ENCODE results near the gene ADGRV1.

ADGRV1 gene

GRCh38 chr5:90890180-90890579 lies 331.6 kb downstream of the ADGRV1 start:
- Histone ChIP-seq H3K9ac (ENCODE audit: low read depth, low read length) (no peak overlapping the region), H3K36me3 (ENCODE audit: insufficient read depth, low read length) (no peaks in the 10 kb centered on the region), H3K27me3 (ENCODE audit: insufficient read depth, low read length) (no peaks in the 10 kb centered on the region), H3K4me1 (ENCODE audit: insufficient read depth, low read length) (peaks cover 17% of the 10 kb centered on the region), H3K4me3 (ENCODE audit: low read length) (no peak overlapping the region), H3K27ac (ENCODE audit: low read depth, low read length) (no peak overlapping the region), H3K9me3 (ENCODE audit: insufficient read depth, low read depth, low read length) (no peaks in the 10 kb centered on the region)
- 95% methylated on average over 1 of the region's 1 CpG for WGBS

- Histone ChIP-seq H3K9me3 (ENCODE audit: insufficient read depth, low read depth, low read length) (no peaks in the 10 kb centered on the region), H3K36me3 (ENCODE audit: insufficient read depth, low read length) (no peaks in the 10 kb centered on the region), H3K4me3 (ENCODE audit: low read length) (no peak overlapping the region), H3K9ac (ENCODE audit: low read depth, low read length) (no peak overlapping the region), H3K27me3 (ENCODE audit: insufficient read depth, low read length) (no peaks in the 10 kb centered on the region), H3K27ac (ENCODE audit: low read depth, low read length) (no peak overlapping the region), H3K4me1 (ENCODE audit: insufficient read depth, low read length) (peaks cover 10% of the 10 kb centered on the region)
- WGBS, result 95% methylated on average over 2 of the region's 2 CpGs
Measured at GRCh38 chr5:90894866-90895420, 336.3 kb downstream of the ADGRV1 start.

- H3K27me3 ChIP-seq (ENCODE audit: insufficient read depth, low read length), result no peaks in the 10 kb centered on the region
- H3K9ac ChIP-seq (ENCODE audit: low read depth, low read length), result no peak overlapping the region
- no peaks in the 10 kb centered on the region for H3K36me3 ChIP-seq (ENCODE audit: insufficient read depth, low read length)
- peaks cover 8% of the 10 kb centered on the region; the same call in 1 of the 2 replicates for H3K4me1 ChIP-seq (ENCODE audit: insufficient read depth, low read length)
- WGBS, result 98% methylated on average over 2 of the region's 2 CpGs
- no peaks in the 10 kb centered on the region for H3K9me3 ChIP-seq (ENCODE audit: insufficient read depth, low read depth, low read length)
- H3K4me3 ChIP-seq (ENCODE audit: low read length), result no peak overlapping the region
- H3K27ac ChIP-seq (ENCODE audit: low read depth, low read length), result no peak overlapping the region
Measured at GRCh38 chr5:90897618-90898017, 339.0 kb downstream of the ADGRV1 start.

GRCh38 chr5:90898326-90899013 lies 339.9 kb downstream of the ADGRV1 start:
- peaks cover 8% of the 10 kb centered on the region; the same call in 1 of the 2 replicates for H3K4me1 ChIP-seq (ENCODE audit: insufficient read depth, low read length)
- no peak overlapping the region for H3K27ac ChIP-seq (ENCODE audit: low read depth, low read length)
- H3K9me3 ChIP-seq (ENCODE audit: insufficient read depth, low read depth, low read length), result no peaks in the 10 kb centered on the region
- no peak overlapping the region for H3K4me3 ChIP-seq (ENCODE audit: low read length)
- H3K36me3 ChIP-seq (ENCODE audit: insufficient read depth, low read length), result no peaks in the 10 kb centered on the region
- no peaks in the 10 kb centered on the region for H3K27me3 ChIP-seq (ENCODE audit: insufficient read depth, low read length)
- no peak overlapping the region for H3K9ac ChIP-seq (ENCODE audit: low read depth, low read length)
- 86% methylated on average over 4 of the region's 4 CpGs for WGBS

GRCh38 chr5:90899014-90899604 lies 340.5 kb downstream of the ADGRV1 start:
- Histone ChIP-seq H3K27me3 (ENCODE audit: insufficient read depth, low read length) (no peaks in the 10 kb centered on the region), H3K9me3 (ENCODE audit: insufficient read depth, low read depth, low read length) (no peaks in the 10 kb centered on the region), H3K27ac (ENCODE audit: low read depth, low read length) (no peak overlapping the region), H3K9ac (ENCODE audit: low read depth, low read length) (no peak overlapping the region), H3K4me1 (ENCODE audit: insufficient read depth, low read length) (peaks cover 8% of the 10 kb centered on the region; the same call in 1 of the 2 replicates), H3K4me3 (ENCODE audit: low read length) (no peak overlapping the region), H3K36me3 (ENCODE audit: insufficient read depth, low read length) (no peaks in the 10 kb centered on the region)
- 94% methylated on average over 2 of the region's 2 CpGs for WGBS

GRCh38 chr5:90901261-90901660 lies 342.7 kb downstream of the ADGRV1 start:
- H3K27ac ChIP-seq (ENCODE audit: low read depth, low read length), result no peak overlapping the region
- no peaks in the 10 kb centered on the region for H3K9me3 ChIP-seq (ENCODE audit: insufficient read depth, low read depth, low read length)
- H3K4me1 ChIP-seq (ENCODE audit: insufficient read depth, low read length), result peaks cover 7% of the 10 kb centered on the region; the same call in 1 of the 2 replicates
- H3K36me3 ChIP-seq (ENCODE audit: insufficient read depth, low read length), result no peaks in the 10 kb centered on the region
- H3K27me3 ChIP-seq (ENCODE audit: insufficient read depth, low read length), result no peaks in the 10 kb centered on the region
- no peak overlapping the region for H3K4me3 ChIP-seq (ENCODE audit: low read length)
- H3K9ac ChIP-seq (ENCODE audit: low read depth, low read length), result no peak overlapping the region

- H3K36me3 ChIP-seq (ENCODE audit: insufficient read depth, low read length), result no peaks in the 10 kb centered on the region
- H3K27me3 ChIP-seq (ENCODE audit: insufficient read depth, low read length), result no peaks in the 10 kb centered on the region
- H3K4me3 ChIP-seq (ENCODE audit: low read length), result no peak overlapping the region
- no peaks in the 10 kb centered on the region for H3K4me1 ChIP-seq (ENCODE audit: insufficient read depth, low read length)
- WGBS, result 95% methylated on average over 4 of the region's 4 CpGs
- no peak overlapping the region for H3K9ac ChIP-seq (ENCODE audit: low read depth, low read length)
- H3K9me3 ChIP-seq (ENCODE audit: insufficient read depth, low read depth, low read length), result no peaks in the 10 kb centered on the region
- H3K27ac ChIP-seq (ENCODE audit: low read depth, low read length), result no peak overlapping the region
Measured at GRCh38 chr5:90902170-90902569, 343.6 kb downstream of the ADGRV1 start.

- Histone ChIP-seq H3K9ac (ENCODE audit: low read depth, low read length) (no peak overlapping the region), H3K9me3 (ENCODE audit: insufficient read depth, low read depth, low read length) (no peaks in the 10 kb centered on the region), H3K27me3 (ENCODE audit: insufficient read depth, low read length) (no peaks in the 10 kb centered on the region), H3K4me3 (ENCODE audit: low read length) (no peak overlapping the region), H3K27ac (ENCODE audit: low read depth, low read length) (no peak overlapping the region), H3K4me1 (ENCODE audit: insufficient read depth, low read length) (no peaks in the 10 kb centered on the region), H3K36me3 (ENCODE audit: insufficient read depth, low read length) (no peaks in the 10 kb centered on the region)
- WGBS, result 98% methylated on average over 5 of the region's 6 CpGs
Measured at GRCh38 chr5:90902651-90903386, 344.2 kb downstream of the ADGRV1 start.

- no peak overlapping the region for H3K9ac ChIP-seq (ENCODE audit: low read depth, low read length)
- WGBS, result 85% methylated on average over 3 of the region's 3 CpGs
- H3K4me3 ChIP-seq (ENCODE audit: low read length), result no peak overlapping the region
- H3K36me3 ChIP-seq (ENCODE audit: insufficient read depth, low read length), result peaks cover 5% of the 10 kb centered on the region; the same call in 1 of the 2 replicates
- no peaks in the 10 kb centered on the region for H3K27me3 ChIP-seq (ENCODE audit: insufficient read depth, low read length)
- peaks cover 14% of the 10 kb centered on the region for H3K4me1 ChIP-seq (ENCODE audit: insufficient read depth, low read length)
- no peaks in the 10 kb centered on the region for H3K9me3 ChIP-seq (ENCODE audit: insufficient read depth, low read depth, low read length)
- H3K27ac ChIP-seq (ENCODE audit: low read depth, low read length), result no peak overlapping the region
Measured at GRCh38 chr5:90909101-90909503, 350.5 kb downstream of the ADGRV1 start.

GRCh38 chr5:90909940-90910339 lies 351.3 kb downstream of the ADGRV1 start:
- H3K36me3 ChIP-seq (ENCODE audit: insufficient read depth, low read length), result peaks cover 5% of the 10 kb centered on the region; the same call in 1 of the 2 replicates
- no peaks in the 10 kb centered on the region for H3K9me3 ChIP-seq (ENCODE audit: insufficient read depth, low read depth, low read length)
- no peak overlapping the region for H3K27ac ChIP-seq (ENCODE audit: low read depth, low read length)
- H3K9ac ChIP-seq (ENCODE audit: low read depth, low read length), result no peak overlapping the region
- H3K27me3 ChIP-seq (ENCODE audit: insufficient read depth, low read length), result no peaks in the 10 kb centered on the region
- peaks cover 20% of the 10 kb centered on the region for H3K4me1 ChIP-seq (ENCODE audit: insufficient read depth, low read length)
- H3K4me3 ChIP-seq (ENCODE audit: low read length), result no peak overlapping the region
- 92% methylated on average over 6 of the region's 6 CpGs for WGBS

- Histone ChIP-seq H3K27me3 (ENCODE audit: insufficient read depth, low read length) (no peaks in the 10 kb centered on the region), H3K27ac (ENCODE audit: low read depth, low read length) (no peak overlapping the region), H3K9me3 (ENCODE audit: insufficient read depth, low read depth, low read length) (no peaks in the 10 kb centered on the region), H3K4me3 (ENCODE audit: low read length) (no peak overlapping the region), H3K9ac (ENCODE audit: low read depth, low read length) (no peak overlapping the region), H3K4me1 (ENCODE audit: insufficient read depth, low read length) (peaks cover 23% of the 10 kb centered on the region), H3K36me3 (ENCODE audit: insufficient read depth, low read length) (peaks cover 5% of the 10 kb centered on the region; the same call in 1 of the 2 replicates)
- WGBS, result 87% methylated on average over 1 of the region's 1 CpG
Measured at GRCh38 chr5:90911169-90911568, 352.6 kb downstream of the ADGRV1 start.
